Mesenchymal stem cell (in vitro differentiated cells and primary cell): ENCODE measurements around the gene LYZL6.

Experiments used
- DNase-seq: peaks from one replicate; pipeline ENCODE4 v3.0.0-alpha.2; 2013
- H2AFZ ChIP-seq: one replicate; pipeline ENCODE4 v1.6.1; 2013; ENCODE audit warnings: low read depth, mild to moderate bottlenecking, control low read depth, inconsistent platforms, low read length, moderate library complexity
- H2AK5ac ChIP-seq: 2 replicates; pipeline ENCODE4 v1.6.1; 2013; ENCODE audit warnings: low read length, moderate library complexity, mild to moderate bottlenecking, inconsistent platforms; ENCODE audit not compliant: severe bottlenecking
- H2BK120ac ChIP-seq: one replicate; pipeline ENCODE4 v1.6.1; 2013; ENCODE audit warnings: low read depth, mild to moderate bottlenecking, inconsistent platforms, low read length, moderate library complexity
- H2BK12ac ChIP-seq, 2 experiments: one replicate each; pipeline ENCODE4 v1.6.1; 2013; ENCODE audit warnings: inconsistent platforms in 2 of 2, low read length in 2 of 2, mild to moderate bottlenecking in 2 of 2, moderate library complexity in 2 of 2, control low read depth in 1 of 2
- H2BK15ac ChIP-seq: one replicate; pipeline ENCODE4 v1.6.1; 2013; ENCODE audit warnings: mild to moderate bottlenecking, low read depth, inconsistent platforms; ENCODE audit not compliant: poor library complexity, severe bottlenecking
- H2BK5ac ChIP-seq: 2 replicates; pipeline ENCODE4 v1.6.1; 2013; ENCODE audit warnings: low read depth, mild to moderate bottlenecking, low read length, control low read depth, inconsistent platforms; ENCODE audit not compliant: poor library complexity, severe bottlenecking
- H3K14ac ChIP-seq, 2 experiments: one replicate each; pipeline ENCODE4 v1.6.1; 2013; ENCODE audit warnings: inconsistent platforms in 2 of 2, low read length in 2 of 2, control low read depth in 1 of 2, mild to moderate bottlenecking in 1 of 2, moderate library complexity in 1 of 2
- H3K18ac ChIP-seq, 2 experiments: one replicate each; pipeline ENCODE4 v1.6.1; 2013; ENCODE audit warnings: inconsistent platforms in 2 of 2, low read length in 2 of 2, control low read depth in 1 of 2, low read depth in 1 of 2, mild to moderate bottlenecking in 1 of 2
- H3K23ac ChIP-seq, 2 experiments: one replicate each; pipeline ENCODE4 v1.6.1; 2013; ENCODE audit warnings: inconsistent platforms in 2 of 2, low read length in 2 of 2, mild to moderate bottlenecking in 2 of 2, moderate library complexity in 2 of 2, control low read depth in 1 of 2
- H3K27ac ChIP-seq: 2 replicates; pipeline ENCODE4 v1.5.1; 2013; ENCODE audit warnings: mild to moderate bottlenecking, moderate library complexity, low read length, control low read depth, inconsistent platforms; ENCODE audit not compliant: poor library complexity, severe bottlenecking
- H3K27me3 ChIP-seq, 2 experiments: 2 replicates each; pipeline versions ENCODE4 v1.6.1 to v1.7.0; 2013; ENCODE audit warnings: low read length in 2 of 2, mild to moderate bottlenecking in 2 of 2, moderate library complexity in 2 of 2, control low read depth in 1 of 2, inconsistent platforms in 1 of 2; ENCODE audit not compliant: control insufficient read depth in 1 of 2, insufficient read depth in 1 of 2
- H3K36me3 ChIP-seq, 2 experiments: 2 replicates each; pipeline versions ENCODE4 v1.6.1 to v1.7.0; 2013; ENCODE audit warnings: low read length in 2 of 2, control low read depth in 1 of 2, inconsistent platforms in 1 of 2, low read depth in 1 of 2, mild to moderate bottlenecking in 1 of 2; ENCODE audit not compliant: insufficient read depth in 2 of 2, control insufficient read depth in 1 of 2
- H3K4ac ChIP-seq, 2 experiments: one replicate each; pipeline ENCODE4 v1.6.1; 2013; ENCODE audit warnings: inconsistent platforms in 2 of 2, low read length in 2 of 2, mild to moderate bottlenecking in 2 of 2, moderate library complexity in 2 of 2, control low read depth in 1 of 2, low read depth in 1 of 2
- H3K4me1 ChIP-seq: 2 replicates; pipeline ENCODE4 v1.6.1; 2013; ENCODE audit warnings: low read depth, low read length, control low read depth; ENCODE audit not compliant: control insufficient read depth, insufficient read depth
- H3K4me2 ChIP-seq: 2 replicates; pipeline ENCODE4 v1.6.1; 2013; ENCODE audit warnings: low read length, mild to moderate bottlenecking, inconsistent platforms; ENCODE audit not compliant: poor library complexity, severe bottlenecking
- H3K4me3 ChIP-seq, 2 experiments: 2 replicates each; pipeline versions ENCODE4 v1.5.1 to v1.7.0; 2013; ENCODE audit warnings: low read length in 2 of 2, mild to moderate bottlenecking in 2 of 2, control low read depth in 1 of 2, low read depth in 1 of 2; ENCODE audit not compliant: insufficient read depth in 1 of 2
- H3K79me1 ChIP-seq: replicated peaks from 2 replicates; pipeline ENCODE4 v1.6.1; 2013; ENCODE audit warnings: mild to moderate bottlenecking, control low read depth, low read length, inconsistent platforms; ENCODE audit not compliant: poor library complexity, severe bottlenecking
- H3K9ac ChIP-seq: 2 replicates; pipeline ENCODE4 v1.7.0; 2013; ENCODE audit warnings: mild to moderate bottlenecking, low read length, moderate library complexity
- H3K9me3 ChIP-seq: 2 replicates; pipeline ENCODE4 v1.7.0; 2013; ENCODE audit warnings: mild to moderate bottlenecking, low read length; ENCODE audit not compliant: control insufficient read depth
- H4K8ac ChIP-seq: one replicate; pipeline ENCODE4 v1.6.1; 2013; ENCODE audit warnings: inconsistent platforms, mild to moderate bottlenecking, low read length, moderate library complexity
- H4K91ac ChIP-seq: one replicate; pipeline ENCODE4 v1.6.1; 2013; ENCODE audit warnings: mild to moderate bottlenecking, low read length, inconsistent platforms
- WGBS: methylation state at CpG from one replicate; pipeline ENCODE4 v1.1.7; 2013; ENCODE audit warnings: mixed read lengths; 5-methylcytosine and 5-hydroxymethylcytosine counted together

Gene LYZL6

GRCh38 chr17:35978346-35978745, 34.8 kb upstream of the LYZL6 start:
- no peak overlapping the region for H2BK5ac ChIP-seq
- 71% methylated on average over 3 of the region's 3 CpGs for WGBS

GRCh38 chr17:35977509-35977908, 34.0 kb upstream of the LYZL6 start:
- no peak overlapping the region for H4K8ac ChIP-seq
- no peaks in the 10 kb centered on the region for H3K79me1 ChIP-seq
- H3K23ac ChIP-seq, result no peak overlapping the region
- H2AK5ac ChIP-seq, result no peak overlapping the region
- no peak overlapping the region for H3K4me3 ChIP-seq
- H3K18ac ChIP-seq, result no peak overlapping the region
- peaks cover 0 to 29% of the 10 kb centered on the region in 2 experiments for H3K27me3 ChIP-seq
- H3K14ac ChIP-seq, result no peak overlapping the region
- H2BK5ac ChIP-seq, result no peak overlapping the region
- H4K91ac ChIP-seq, result no peak overlapping the region
- H3K36me3 ChIP-seq, result no peaks in the 10 kb centered on the region
- H2BK120ac ChIP-seq, result no peak overlapping the region
- no peak overlapping the region for H3K4me2 ChIP-seq
- no peaks in the 10 kb centered on the region for H3K9me3 ChIP-seq
- no peak overlapping the region for H2BK12ac ChIP-seq
- no peak overlapping the region for H2AFZ ChIP-seq
- H3K4me1 ChIP-seq, result no peaks in the 10 kb centered on the region
- no peak overlapping the region for H2BK15ac ChIP-seq
- H3K4ac ChIP-seq, result no peak overlapping the region
- H3K9ac ChIP-seq, result no peak overlapping the region
- no peak overlapping the region for H3K27ac ChIP-seq
- 92% methylated on average over 7 of the region's 7 CpGs for WGBS
- no peak for DNase-seq

More at GRCh38 chr17:35978346-35978745, 34.8 kb upstream of the LYZL6 start:
- no peaks in the 10 kb centered on the region for H3K79me1 ChIP-seq
- H3K9ac ChIP-seq, result no peak overlapping the region
- no peak overlapping the region for H2BK12ac ChIP-seq
- no peak overlapping the region for H4K91ac ChIP-seq
- no peak overlapping the region for H3K4ac ChIP-seq
- no peak overlapping the region for H2AFZ ChIP-seq
- H3K36me3 ChIP-seq, result no peaks in the 10 kb centered on the region
- DNase-seq, result no peak
- no peak overlapping the region for H3K4me3 ChIP-seq
- no peak overlapping the region for H2BK15ac ChIP-seq
- H3K23ac ChIP-seq, result no peak overlapping the region
- H4K8ac ChIP-seq, result no peak overlapping the region
- H3K9me3 ChIP-seq, result no peaks in the 10 kb centered on the region
- H2BK120ac ChIP-seq, result no peak overlapping the region
- H3K27ac ChIP-seq, result no peak overlapping the region
- H3K27me3 ChIP-seq, result peaks cover 0 to 30% of the 10 kb centered on the region in 2 experiments
- no peak overlapping the region for H2AK5ac ChIP-seq
- no peaks in the 10 kb centered on the region for H3K4me1 ChIP-seq
- H3K4me2 ChIP-seq, result no peak overlapping the region
- H3K18ac ChIP-seq, result no peak overlapping the region
- no peak overlapping the region for H3K14ac ChIP-seq

- Histone ChIP-seq H4K8ac (no peak overlapping the region), H3K14ac (no peak overlapping the region), H3K79me1 (no peaks in the 10 kb centered on the region), H3K4me3 (no peak overlapping the region), H3K27ac (no peak overlapping the region), H3K18ac (peak overlapping the region in 1 of 2 experiments; percentile 43), H3K23ac (no peak overlapping the region), H2BK15ac (no peak overlapping the region), H3K4me2 (no peak overlapping the region), H3K4me1 (peaks cover 3% of the 10 kb centered on the region), H3K27me3 (peaks cover 0 to 19% of the 10 kb centered on the region in 2 experiments), H2AFZ (no peak overlapping the region), H2BK12ac (no peak overlapping the region), H3K36me3 (no peaks in the 10 kb centered on the region), H3K4ac (no peak overlapping the region), H2BK120ac (no peak overlapping the region), H3K9ac (no peak overlapping the region), H4K91ac (no peak overlapping the region), H3K9me3 (no peaks in the 10 kb centered on the region), H2AK5ac (no peak overlapping the region), H2BK5ac (no peak overlapping the region)
- DNase-seq, result peak; percentile 28
- WGBS, result 36% methylated on average over 10 of the region's 10 CpGs
Measured at GRCh38 chr17:35973333-35974260, 30.1 kb upstream of the LYZL6 start.

GRCh38 chr17:35972945-35973332, 29.4 kb upstream of the LYZL6 start:
- Histone ChIP-seq H3K14ac (no peak overlapping the region), H2AFZ (no peak overlapping the region), H4K91ac (no peak overlapping the region), H3K23ac (no peak overlapping the region), H2BK5ac (no peak overlapping the region), H3K18ac (no peak overlapping the region), H3K4ac (no peak overlapping the region), H4K8ac (no peak overlapping the region), H3K4me1 (peaks cover 3% of the 10 kb centered on the region), H2BK12ac (no peak overlapping the region), H3K79me1 (no peaks in the 10 kb centered on the region), H3K27ac (no peak overlapping the region), H2BK15ac (no peak overlapping the region), H3K4me2 (no peak overlapping the region), H2AK5ac (no peak overlapping the region), H3K36me3 (no peaks in the 10 kb centered on the region), H3K9me3 (no peaks in the 10 kb centered on the region), H3K27me3 (peaks cover 0 to 15% of the 10 kb centered on the region in 2 experiments), H3K9ac (no peak overlapping the region), H2BK120ac (no peak overlapping the region), H3K4me3 (no peak overlapping the region)
- DNase-seq, result no peak
- 71% methylated on average over 4 of the region's 4 CpGs for WGBS
